ENCODE results near the gene MRGPRX4. TPM values are rescaled to one million over a fixed set of nuclear protein-coding genes. Genes with fewer than 3 reads are reported as not detected.
"Not testable (repeated sequence)": the region's sequence is repeated elsewhere in the genome, so short reads cannot be mapped to it uniquely, and the experiment has no call there.

The MRGPRX4 gene
- total RNA-seq = not detected

- no peak for ATAC-seq
- DNase-seq (ENCODE audit: low spot score) = no peak
Measured at GRCh38 chr11:18172666-18173065, at the start of gene MRGPRX4. TSS of gene MRGPRX4 (plus strand) at chr11:18172837. CDS start at chr11:18173257, 420 bp downstream.

- ATAC-seq; DNase-seq (ENCODE audit: low spot score): not testable (repeated sequence)
Measured at GRCh38 chr11:18131115-18131514, 41.5 kb upstream of the MRGPRX4 start.

- ATAC-seq (no peak), DNase-seq (ENCODE audit: low spot score) (no peak)
Measured at GRCh38 chr11:18132341-18132740, 40.3 kb upstream of the MRGPRX4 start, which contains the start of gene MRGPRX3. TSS of gene MRGPRX3 (plus strand) at chr11:18132571. CDS start at chr11:18137203, 4,632 bp downstream.

- DNase-seq (ENCODE audit: low spot score) (no peak), ATAC-seq (no peak)
Measured at GRCh38 chr11:18135308-18135707, 37.3 kb upstream of the MRGPRX4 start.

- ATAC-seq = no peak
- no peak for DNase-seq (ENCODE audit: low spot score)
Measured at GRCh38 chr11:18137186-18137800, 35.3 kb upstream of the MRGPRX4 start.

GRCh38 chr11:18140145-18140544 lies 32.5 kb upstream of the MRGPRX4 start:
- ATAC-seq = no peak
- DNase-seq (ENCODE audit: low spot score) = no peak

- no peak for DNase-seq (ENCODE audit: low spot score)
- no peak for ATAC-seq
Measured at GRCh38 chr11:18144243-18144642, 28.4 kb upstream of the MRGPRX4 start.

- ATAC-seq (no peak), DNase-seq (ENCODE audit: low spot score) (no peak)
Measured at GRCh38 chr11:18145025-18145424, 27.6 kb upstream of the MRGPRX4 start.

GRCh38 chr11:18145837-18146236 lies 26.8 kb upstream of the MRGPRX4 start:
- ATAC-seq (no peak), DNase-seq (ENCODE audit: low spot score) (no peak)

GRCh38 chr11:18151581-18151980 lies 21.1 kb upstream of the MRGPRX4 start:
- DNase-seq (ENCODE audit: low spot score) (no peak), ATAC-seq (no peak)

- ATAC-seq (no peak), DNase-seq (ENCODE audit: low spot score) (no peak)
Measured at GRCh38 chr11:18168372-18168771, 4.3 kb upstream of the MRGPRX4 start.

GRCh38 chr11:18171377-18172000 lies 1.1 kb upstream of the MRGPRX4 start:
- ATAC-seq (peak; percentile 99), DNase-seq (ENCODE audit: low spot score) (peak; percentile 62)

GRCh38 chr11:18173225-18173866 lies 709 bp downstream of the MRGPRX4 start:
- ATAC-seq (no peak), DNase-seq (ENCODE audit: low spot score) (no peak)

- no peak for ATAC-seq
- DNase-seq (ENCODE audit: low spot score) = no peak
Measured at GRCh38 chr11:18188796-18189195, 16.2 kb downstream of the MRGPRX4 start.

- not testable (repeated sequence) for DNase-seq (ENCODE audit: low spot score); ATAC-seq
Measured at GRCh38 chr11:18189476-18190245, 17.0 kb downstream of the MRGPRX4 start.

GRCh38 chr11:18191376-18191775 lies 18.7 kb downstream of the MRGPRX4 start:
- ATAC-seq = no peak
- DNase-seq (ENCODE audit: low spot score) = no peak

- DNase-seq (ENCODE audit: low spot score) (no peak), ATAC-seq (no peak)
Measured at GRCh38 chr11:18193010-18193409, 20.4 kb downstream of the MRGPRX4 start.

GRCh38 chr11:18196532-18196931 lies 23.9 kb downstream of the MRGPRX4 start:
- no peak for ATAC-seq
- DNase-seq (ENCODE audit: low spot score) = no peak

- not testable (repeated sequence) for ATAC-seq; DNase-seq (ENCODE audit: low spot score)
Measured at GRCh38 chr11:18197738-18198137, 25.1 kb downstream of the MRGPRX4 start.

GRCh38 chr11:18203723-18204122 lies 31.1 kb downstream of the MRGPRX4 start:
- no peak for DNase-seq (ENCODE audit: low spot score)
- ATAC-seq = no peak

GRCh38 chr11:18204220-18204619 lies 31.6 kb downstream of the MRGPRX4 start:
- DNase-seq (ENCODE audit: low spot score) (no peak), ATAC-seq (no peak)

All from left lobe of liver (tissue), 2 donors.